ENCODE results near the gene ROCK2.

The ROCK2 gene

GRCh38 chr2:11142330-11142729 is 202.1 kb downstream of the ROCK2 start:
- no peak for DNase-seq

GRCh38 chr2:11141319-11141718 is 203.1 kb downstream of the ROCK2 start:
- DNase-seq: no peak

- DNase-seq: no peak
Measured at GRCh38 chr2:11140492-11140891, 203.9 kb downstream of the ROCK2 start.

GRCh38 chr2:11134349-11134748 is 210.1 kb downstream of the ROCK2 start:
- no peak for DNase-seq

- no peak for DNase-seq
Measured at GRCh38 chr2:11133936-11134320, 210.5 kb downstream of the ROCK2 start.

- DNase-seq: no peak
Measured at GRCh38 chr2:11133238-11133935, 211.0 kb downstream of the ROCK2 start.

GRCh38 chr2:11132036-11132671 is 212.3 kb downstream of the ROCK2 start:
- DNase-seq: no peak

GRCh38 chr2:11131166-11131920 is 213.1 kb downstream of the ROCK2 start:
- DNase-seq: no peak

Data from stimulated activated naive CD4-positive, alpha-beta T cell treated with Interleukin-2 at 50 U/mL for 16 hours (primary cell).